Osteoblast (primary cell): ENCODE data around the gene PTPRD. TPM values are rescaled to one million over a fixed set of nuclear protein-coding genes. Genes with fewer than 3 reads are reported as not detected.

Source experiments
- DNase-seq: peaks from one replicate; pipeline ENCODE4 v3.0.0; 2011; ENCODE audit warnings: low spot score, mixed read lengths; ENCODE audit not compliant: insufficient read length; ENCODE audit errors: missing footprints
- H2AFZ ChIP-seq: 2 replicates; pipeline ENCODE4 v1.6.0; 2011; ENCODE audit warnings: mild to moderate bottlenecking, low read length
- H3K27ac ChIP-seq: 2 replicates; pipeline ENCODE4 v1.5.1; 2011; ENCODE audit warnings: mild to moderate bottlenecking, low read depth, low read length, moderate library complexity
- H3K27me3 ChIP-seq: 2 replicates; pipeline ENCODE4 v1.6.0; 2012; ENCODE audit warnings: mild to moderate bottlenecking, control low read depth, inconsistent platforms, low read length, moderate library complexity; ENCODE audit not compliant: insufficient read depth
- H3K36me3 ChIP-seq: 2 replicates; pipeline ENCODE4 v1.5.1; 2011; ENCODE audit warnings: mild to moderate bottlenecking, low read length, control low read depth, moderate library complexity; ENCODE audit not compliant: insufficient read depth
- H3K4me1 ChIP-seq: 2 replicates; pipeline ENCODE4 v1.5.1; 2011; ENCODE audit warnings: mild to moderate bottlenecking, low read length, control low read depth, moderate library complexity; ENCODE audit not compliant: insufficient read depth
- H3K4me2 ChIP-seq: 2 replicates; pipeline ENCODE4 v1.6.0; 2011; ENCODE audit warnings: mild to moderate bottlenecking, low read length; ENCODE audit not compliant: insufficient read depth
- H3K4me3 ChIP-seq: fragments of 200-600 bp; sonication (generic); 3 replicates; pipeline ENCODE4 v1.5.1; 2012; ENCODE audit warnings: mild to moderate bottlenecking, low read length, inconsistent platforms; ENCODE audit not compliant: insufficient read depth
- H3K79me2 ChIP-seq: 2 replicates; pipeline ENCODE4 v1.6.0; 2012; ENCODE audit warnings: mild to moderate bottlenecking, low read length, control low read depth, inconsistent platforms; ENCODE audit not compliant: insufficient read depth
- H3K9me3 ChIP-seq: 2 replicates; pipeline ENCODE4 v1.5.1; 2011; ENCODE audit warnings: low read depth, low read length, control low read depth
- H4K20me1 ChIP-seq: 2 replicates; pipeline ENCODE4 v1.6.0; 2012; ENCODE audit warnings: mild to moderate bottlenecking, low read length, control low read depth; ENCODE audit not compliant: insufficient read depth
- CTCF ChIP-seq: IDR thresholded peaks from 2 replicates; pipeline ENCODE4 v1.5.1; 2011; ENCODE audit warnings: mild to moderate bottlenecking, low read depth, low read length, moderate library complexity; ENCODE audit errors: extremely low read depth
- total RNA-seq: library from RNA; depleted of rRNA; stranded (reverse); fragments of >200 nt; gene quantifications from 2 replicates; pipeline ENCODE4 v1.2.3, GENCODE V29; 2012

The PTPRD gene
- total RNA-seq, 1 donor = 23.9 TPM

- H3K36me3 ChIP-seq = no peaks in the 10 kb centered on the region
- no peak overlapping the region for H3K4me3 ChIP-seq
- no peaks in the 10 kb centered on the region for H3K79me2 ChIP-seq
- H3K27ac ChIP-seq = no peak overlapping the region
- H4K20me1 ChIP-seq = no peaks in the 10 kb centered on the region
- H3K27me3 ChIP-seq = no peaks in the 10 kb centered on the region
- DNase-seq = no peak
- TF ChIP-seq CTCF = no peak
- H3K4me2 ChIP-seq = no peak overlapping the region
- no peaks in the 10 kb centered on the region for H3K4me1 ChIP-seq
- H3K9me3 ChIP-seq = peaks cover 2% of the 10 kb centered on the region
- no peak overlapping the region for H2AFZ ChIP-seq
These were observed 468.4 kb downstream of the PTPRD start for GRCh38 chr9:10144355-10144754.

- peaks cover 2% of the 10 kb centered on the region for H3K9me3 ChIP-seq
- H4K20me1 ChIP-seq = no peaks in the 10 kb centered on the region
- no peaks in the 10 kb centered on the region for H3K79me2 ChIP-seq
- no peaks in the 10 kb centered on the region for H3K36me3 ChIP-seq
- H3K4me2 ChIP-seq = no peak overlapping the region
- no peaks in the 10 kb centered on the region for H3K27me3 ChIP-seq
- TF ChIP-seq CTCF = no peak
- H3K4me3 ChIP-seq = no peak overlapping the region
- H2AFZ ChIP-seq = no peak overlapping the region
- no peaks in the 10 kb centered on the region for H3K4me1 ChIP-seq
- DNase-seq = no peak
- no peak overlapping the region for H3K27ac ChIP-seq
These were observed 477.2 kb downstream of the PTPRD start for GRCh38 chr9:10135553-10135952.

GRCh38 chr9:10134266-10134665, 478.5 kb downstream of the PTPRD start:
- H3K27me3 ChIP-seq = no peaks in the 10 kb centered on the region

GRCh38 chr9:10130061-10130675, 482.6 kb downstream of the PTPRD start:
- Histone ChIP-seq H3K9me3 (peaks cover 6% of the 10 kb centered on the region), H3K36me3 (no peaks in the 10 kb centered on the region), H3K27ac (no peak overlapping the region), H4K20me1 (no peaks in the 10 kb centered on the region), H3K27me3 (no peaks in the 10 kb centered on the region), H3K4me3 (no peak overlapping the region), H3K79me2 (no peaks in the 10 kb centered on the region), H3K4me2 (no peak overlapping the region), H2AFZ (no peak overlapping the region), H3K4me1 (no peaks in the 10 kb centered on the region)
- no peak for DNase-seq
- no peak for TF ChIP-seq CTCF

More at GRCh38 chr9:10134266-10134665, 478.5 kb downstream of the PTPRD start:
- Histone ChIP-seq H3K27ac (no peak overlapping the region), H3K36me3 (no peaks in the 10 kb centered on the region), H3K4me1 (no peaks in the 10 kb centered on the region), H3K4me3 (no peak overlapping the region), H2AFZ (no peak overlapping the region), H3K9me3 (peaks cover 2% of the 10 kb centered on the region), H3K79me2 (no peaks in the 10 kb centered on the region), H4K20me1 (no peaks in the 10 kb centered on the region), H3K4me2 (no peak overlapping the region)
- DNase-seq = no peak
- no peak for TF ChIP-seq CTCF
